K562 (cell line): ENCODE measurements around the gene ERAP2. TPM values are rescaled to one million over a fixed set of nuclear protein-coding genes. Genes with fewer than 3 reads are reported as not detected.

Source experiments
- ATAC-seq: fragments of 200-7000 bp; cut with Tn5 transposase; 3 replicates; pipeline ENCODE4 v1.9.1; 2020; ENCODE audit warnings: moderate library complexity
- BruUV-seq: library from RNA; stranded (reverse); fragments of 400-500 nt; replicated peaks from 2 replicates; lab custom pipeline; 2021; lab: Mats Ljungman, UMichigan
- CTCF ChIA-PET: fragments of 300-600 bp; formaldehyde crosslinking; extraction: SDS; loops from one replicate; lab custom pipeline; 2021; ENCODE audit warnings: low intra/inter-chr PET ratio; lab: Yijun Ruan, JAX
- POLR2A ChIA-PET: fragments of 300-600, 350-650 bp; sonication (Branson Sonifier 250); formaldehyde crosslinking; extraction: SDS; loops from one replicate; lab custom pipeline; 2021; ENCODE audit warnings: antibody characterized with exemption, inconsistent platforms; lab: Yijun Ruan, JAX
- DNase-seq, 4 experiments: peaks; one replicate each; pipeline versions ENCODE4 v3.0.0 to v3.0.0-alpha.2; 2011 to 2018; ENCODE audit warnings: low spot score in 3 of 4, mixed read lengths in 3 of 4; ENCODE audit errors: extremely low read depth in 1 of 4
- FAIRE-seq: peaks from 2 replicates; lab custom pipeline; 2011; peaks lifted over from hg19 to GRCh38; lab: Jason Lieb, UNC
- H2AFZ ChIP-seq: 2 replicates; pipeline ENCODE4 v1.6.0; 2011; ENCODE audit warnings: low read depth, low read length, control low read depth, inconsistent platforms
- H3K27ac ChIP-seq: fragments of 200-600 bp; 3 replicates; pipeline ENCODE4 v1.8.0; 2011; ENCODE audit warnings: low read depth, mild to moderate bottlenecking, control low read depth, inconsistent platforms, low read length, moderate library complexity, mixed read lengths; ENCODE audit errors: extremely low read depth
- H3K27me3 ChIP-seq, 2 experiments: fragments of 300-600 bp in 1 of 2; 2 replicates in 1 of 2; 3 replicates in 1 of 2; pipeline versions ENCODE4 v1.6.0 to v1.8.0; 2011; ENCODE audit warnings: inconsistent platforms in 2 of 2, low read length in 2 of 2, mild to moderate bottlenecking in 1 of 2, mixed read lengths in 1 of 2, moderate library complexity in 1 of 2; ENCODE audit not compliant: control insufficient read depth in 2 of 2, insufficient read depth in 2 of 2
- H3K36me3 ChIP-seq: fragments of 300-600 bp; 3 replicates; pipeline ENCODE4 v1.8.0; 2011; ENCODE audit warnings: mild to moderate bottlenecking, low read length, inconsistent platforms; ENCODE audit not compliant: control insufficient read depth, insufficient read depth
- H3K4me1 ChIP-seq, 2 experiments: fragments of 200-600 bp in 1 of 2; replicated peaks in 1 of 2; 2 replicates in 1 of 2; 3 replicates in 1 of 2; pipeline versions ENCODE4 v1.5.1 to v1.8.0; 2011; ENCODE audit warnings: inconsistent platforms in 2 of 2, low read length in 2 of 2, mild to moderate bottlenecking in 1 of 2, mixed read lengths in 1 of 2, moderate library complexity in 1 of 2; ENCODE audit not compliant: control insufficient read depth in 2 of 2, insufficient read depth in 2 of 2
- H3K4me2 ChIP-seq: 2 replicates; pipeline ENCODE4 v1.6.1; 2011; ENCODE audit warnings: low read length, control low read depth, inconsistent platforms, mixed read lengths; ENCODE audit not compliant: insufficient read depth
- H3K4me3 ChIP-seq: fragments of 200-600 bp; sonication (generic), shearing (Covaris generic); 2 replicates; pipeline ENCODE4 v1.5.1; 2016; ENCODE audit warnings: control low read depth, inconsistent platforms
- H3K79me2 ChIP-seq: fragments of 200-600 bp; 3 replicates; pipeline ENCODE4 v1.8.0; 2011; ENCODE audit warnings: low read length, inconsistent platforms; ENCODE audit not compliant: control insufficient read depth, insufficient read depth
- H3K9ac ChIP-seq, 2 experiments: 2 replicates each; pipeline versions ENCODE4 v1.6.0 to v1.6.1; 2011; ENCODE audit warnings: low read depth in 2 of 2, low read length in 2 of 2, control low read depth in 1 of 2, inconsistent platforms in 1 of 2, mild to moderate bottlenecking in 1 of 2, mixed read lengths in 1 of 2; ENCODE audit not compliant: insufficient read depth in 1 of 2
- H3K9me1 ChIP-seq: one replicate; pipeline ENCODE4 v1.6.0; 2011; ENCODE audit warnings: inconsistent platforms, mild to moderate bottlenecking, low read length, moderate library complexity; ENCODE audit not compliant: control insufficient read depth, insufficient read depth
- H3K9me3 ChIP-seq: replicated peaks from 2 replicates; pipeline ENCODE4 v1.5.1; 2011; ENCODE audit warnings: low read depth, low read length, inconsistent platforms; ENCODE audit not compliant: control insufficient read depth, insufficient read depth
- H4K20me1 ChIP-seq: replicated peaks from 2 replicates; pipeline ENCODE4 v1.6.1; 2011; ENCODE audit warnings: low read length, inconsistent platforms, mixed read lengths; ENCODE audit not compliant: control insufficient read depth, insufficient read depth
- GATA2 ChIP-seq: sonication (generic); formaldehyde crosslinking; IDR thresholded peaks from 2 replicates; pipeline ENCODE4 v1.4.0; 2020; ENCODE audit warnings: mild to moderate bottlenecking, missing genetic modification reagents
- MEIS2 ChIP-seq: fragments of 450-650 bp; IDR thresholded peaks from 2 replicates; pipeline ENCODE4 v1.6.1; 2014; ENCODE audit warnings: mild to moderate bottlenecking; ENCODE audit not compliant: partially characterized antibody
- NFE2L1 ChIP-seq: fragments of 450-650 bp; IDR thresholded peaks from 2 replicates; pipeline ENCODE4 v1.6.1; 2016; ENCODE audit warnings: missing genetic modification characterization, low read depth, mild to moderate bottlenecking, missing compliant biosample characterization, moderate library complexity, borderline replicate concordance
- ZNF140 ChIP-seq: fragments of 250-450 bp; sonication (Bioruptor Pico); IDR thresholded peaks from 2 replicates; pipeline ENCODE4 v1.8.0; 2021; ENCODE audit warnings: moderate library complexity, mild to moderate bottlenecking, inconsistent platforms
- ZNF512 ChIP-seq: IDR thresholded peaks from 2 replicates; pipeline ENCODE4 v1.6.1; 2016; ENCODE audit warnings: missing genetic modification characterization, missing compliant biosample characterization
- WGBS: fragments of 100-300 bp; shearing (Covaris generic); methylation state at CpG from one replicate; pipeline ENCODE4 v1.1.6; 2016; ENCODE audit warnings: low coverage, mixed read lengths; ENCODE audit not compliant: insufficient coverage; ENCODE audit errors: missing lambda C conversion rate; 5-methylcytosine and 5-hydroxymethylcytosine counted together
- in situ Hi-C: fragments of 300-500 bp; cut with MboI; formaldehyde crosslinking; loops from 4 replicates; pipeline ENCODE4 v1.15.0; 2018; ENCODE audit warnings: inconsistent platforms, mixed read lengths
- intact Hi-C: fragments of 100-400 bp; cut with micrococcal nuclease; formaldehyde crosslinking; loops from 2 replicates; pipeline ENCODE4 v1.14.2; 2022
- polyA plus RNA-seq, 8 experiments: library from polyadenylated mRNA; depleted of rRNA in 4 of 8; stranded (reverse) in 5 of 8; unstranded in 3 of 8; fragments of >200 nt; fragmentation: Nextera tagmentation in 2 of 8; fragmentation: Illumina TruSeq in 1 of 8; extraction: Ambion mirVana in 2 of 8; extraction: Trizol in 1 of 8; gene quantifications; 2 replicates each; pipeline versions ENCODE4 v1.2.1 to v1.2.3, GENCODE V29; 2011 to 2014; ENCODE audit warnings: inconsistent platforms in 1 of 8, missing spikeins in 1 of 8
- total RNA-seq, 7 experiments: library from RNA; depleted of rRNA in 6 of 7; stranded (reverse); fragments of >200 nt in 6 of 7; fragmentation: Illumina TruSeq in 2 of 7; extraction: Trizol in 2 of 7; gene quantifications; 2 replicates each; pipeline versions ENCODE4 v1.2.1 to v1.2.3, GENCODE V29; 2011 to 2021; ENCODE audit warnings: low replicate concordance in 1 of 7

The ERAP2 gene
- total and polyA plus RNA-seq, 9 of the 15 experiments (the other 6 are each of a cell fraction or from before 2014, with no cell fraction given), result 0.93 to 4.0 (median 2.1) TPM

DNA sequence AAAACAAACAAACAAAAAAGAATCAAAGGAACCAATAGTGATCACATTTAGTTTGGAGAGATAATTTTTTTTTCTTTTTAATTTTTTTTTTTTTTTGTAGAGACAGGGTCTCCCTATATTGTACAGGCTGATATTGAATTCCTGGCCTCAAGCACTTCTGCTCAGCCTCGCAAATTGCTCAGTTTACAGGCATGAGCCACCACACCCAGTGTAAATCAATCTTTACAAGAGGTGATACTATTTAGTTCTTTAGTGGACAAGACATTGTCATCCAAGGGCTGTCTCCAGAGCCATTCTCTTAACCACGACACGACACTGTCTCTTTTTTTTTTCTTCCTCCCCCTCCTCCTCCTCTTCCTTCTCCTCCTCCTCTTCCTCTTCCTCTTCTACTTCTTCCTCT, 29.6 kb downstream of the ERAP2 start:
- no peak for FAIRE-seq
- no peaks in the 10 kb centered on the region for H3K36me3 ChIP-seq
- H3K9ac ChIP-seq, result no peak overlapping the region
- H2AFZ ChIP-seq, result no peak overlapping the region
- intact Hi-C loops (no loop called here), in situ Hi-C loops (no loop called here)
- no peak for ATAC-seq
- H3K4me2 ChIP-seq, result no peak overlapping the region
- POLR2A ChIA-PET, result no interaction called here
- no peaks in the 10 kb centered on the region for H3K9me3 ChIP-seq
- no peaks in the 10 kb centered on the region for H3K4me1 ChIP-seq
- no peaks in the 10 kb centered on the region for H3K27me3 ChIP-seq
- 38% methylated on average over 3 of the region's 3 CpGs for WGBS
- no peaks in the 10 kb centered on the region for H3K9me1 ChIP-seq
- TF ChIP-seq ZNF512 (tag) (no peak), NFE2L1 (tag) (no peak), ZNF140 (no peak)
- TF ChIP-seq, all 486 proteins: peak for 0
- Histone ChIP-seq H3K79me2 (no peaks in the 10 kb centered on the region), H3K4me3 (no peak overlapping the region), H4K20me1 (no peaks in the 10 kb centered on the region), H3K27ac (no peak overlapping the region)
- DNase-seq, result no peak
- no TSS peak for BruUV-seq
- CTCF ChIA-PET, result no interaction called here

- 36% methylated on average over 4 of the region's 4 CpGs for WGBS
- Histone ChIP-seq H3K27me3 (no peaks in the 10 kb centered on the region), H4K20me1 (no peaks in the 10 kb centered on the region), H3K36me3 (no peaks in the 10 kb centered on the region), H3K9ac (no peak overlapping the region), H3K9me3 (no peaks in the 10 kb centered on the region), H2AFZ (no peak overlapping the region), H3K9me1 (no peaks in the 10 kb centered on the region), H3K4me2 (no peak overlapping the region), H3K4me3 (no peak overlapping the region), H3K4me1 (no peaks in the 10 kb centered on the region), H3K27ac (no peak overlapping the region), H3K79me2 (no peaks in the 10 kb centered on the region)
- TF ChIP-seq GATA2 (CRISPR knock-in tag) (no peak), MEIS2 (peak; percentile 16)
- BruUV-seq, result no TSS peak
- in situ Hi-C loops (no loop called here), intact Hi-C loops (no loop called here)
- no peak for FAIRE-seq
- ChIA-PET POLR2A (interaction anchor here (1.0 kb wide), 1 partner anchor 25 kb away, joined by 3 read pairs; no protein-coding TSS in a partner anchor), CTCF (no interaction called here)
- no peak for ATAC-seq
- no peak for DNase-seq
Measured at GRCh38 chr5:96909003-96909402, 32.7 kb downstream of the ERAP2 start.
